Activated naive CD8-positive, alpha-beta T cell treated with anti-CD3 and anti-CD28 coated beads for 36 hours (primary cell): ENCODE results near the gene TAF6. TPM values are rescaled to one million over a fixed set of nuclear protein-coding genes. Genes with fewer than 3 reads are reported as not detected.

Experiments used
- DNase-seq: peaks from one replicate; pipeline ENCODE4 v3.0.0; 2021
- H3K27ac Mint-ChIP-seq: one replicate; pipeline ENCODE4 v1.8.0; 2022; ENCODE audit warnings: mild to moderate bottlenecking, moderate library complexity, mixed read lengths
- H3K27me3 Mint-ChIP-seq: one replicate; pipeline ENCODE4 v1.8.0; 2022; ENCODE audit warnings: mild to moderate bottlenecking, mixed read lengths
- H3K36me3 Mint-ChIP-seq: one replicate; pipeline ENCODE4 v1.8.0; 2021; ENCODE audit warnings: mild to moderate bottlenecking, mixed read lengths
- H3K4me1 Mint-ChIP-seq: one replicate; pipeline ENCODE4 v1.8.0; 2021; ENCODE audit warnings: mixed read lengths
- H3K4me3 Mint-ChIP-seq: one replicate; pipeline ENCODE4 v1.8.0; 2022; ENCODE audit warnings: mild to moderate bottlenecking, moderate library complexity, mixed read lengths
- H3K9me3 Mint-ChIP-seq: one replicate; pipeline ENCODE4 v1.8.0; 2022; ENCODE audit warnings: mixed read lengths
- total RNA-seq, 2 experiments: library from RNA; stranded (reverse); gene quantifications; one replicate each; pipeline ENCODE4 v1.2.3, GENCODE V29; 2021

TAF6 gene
- total RNA-seq, 2 experiments from 2014 or later: 59.7 to 61.1 TPM

DNA sequence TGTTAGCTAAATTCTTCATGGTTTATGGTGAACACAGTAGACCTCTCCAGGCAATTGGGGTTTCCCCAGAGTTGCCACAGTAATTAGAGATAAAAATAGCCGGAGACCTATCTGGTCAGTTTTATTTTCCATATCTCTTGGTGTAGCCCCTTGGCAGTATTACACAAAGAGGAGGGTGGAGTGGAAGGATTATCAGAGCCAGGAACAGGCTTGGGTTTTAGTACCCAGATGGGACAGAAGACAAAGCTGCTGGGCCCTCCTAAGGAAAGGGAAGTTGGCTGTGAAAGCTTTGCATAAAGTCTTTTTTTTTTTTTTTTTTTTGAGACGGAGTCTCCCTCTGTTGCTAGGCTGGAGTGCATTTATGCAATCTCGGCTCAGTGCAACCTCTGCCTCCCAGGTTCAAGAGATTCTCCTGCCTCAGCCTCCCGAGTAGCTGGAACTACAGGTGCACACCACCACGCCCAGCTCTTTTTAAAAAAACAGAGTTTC, 59.9 kb downstream of the TAF6 start:
- H3K4me1 Mint-ChIP-seq: no peaks in the 10 kb centered on the region
- no peak overlapping the region for H3K4me3 Mint-ChIP-seq
- H3K36me3 Mint-ChIP-seq: peaks cover 8% of the 10 kb centered on the region
- no peak for DNase-seq
- no peaks in the 10 kb centered on the region for H3K27me3 Mint-ChIP-seq
- no peaks in the 10 kb centered on the region for H3K9me3 Mint-ChIP-seq
- no peak overlapping the region for H3K27ac Mint-ChIP-seq

Other genes starting within 250 kb of the TAF6 start
- not detected for gene OR2AE1, start 242.3 kb downstream of the TAF6 start, total RNA-seq
- 10 to 100 TPM; 21.0 to 21.8 TPM for gene TRIM4, start 199.8 kb downstream of the TAF6 start, total RNA-seq
- 1 to 10 TPM in 1 of 2 experiments, under 1 TPM in 1; 0.52 to 1.2 TPM for gene GJC3, start 189.7 kb downstream of the TAF6 start, total RNA-seq
- not detected for gene AZGP1, start 143.3 kb downstream of the TAF6 start, total RNA-seq
- gene ZKSCAN1, start 103.8 kb downstream of the TAF6 start, total RNA-seq: 10 to 100 TPM; 38.6 to 41.5 TPM
- 1 to 10 TPM; 9.0 to 9.4 TPM for gene ZSCAN21, start 69.6 kb downstream of the TAF6 start, total RNA-seq
- 10 to 100 TPM; 21.1 to 22.3 TPM for gene ZNF3, start 37.6 kb downstream of the TAF6 start, total RNA-seq
- gene COPS6, start 30.4 kb downstream of the TAF6 start, total RNA-seq: 10 to 100 TPM; 96.3 to 97.2 TPM
- 100 to 1,000 TPM; 476 to 482 TPM for gene MCM7, start 18.0 kb downstream of the TAF6 start, total RNA-seq
- gene AP4M1, start 17.7 kb downstream of the TAF6 start, total RNA-seq: 10 to 100 TPM; 13.0 to 13.1 TPM
- 10 to 100 TPM; 10.1 to 10.2 TPM for gene CNPY4, start 276 bp upstream of the TAF6 start, total RNA-seq
- gene MBLAC1, start 7.6 kb upstream of the TAF6 start, total RNA-seq: 1 to 10 TPM; 3.2 to 3.3 TPM
- gene LAMTOR4, start 29.6 kb upstream of the TAF6 start, total RNA-seq: 100 to 1,000 TPM; 101 to 104 TPM
- gene TRAPPC14, start 39.4 kb upstream of the TAF6 start, total RNA-seq: 10 to 100 TPM; 17.0 to 20.0 TPM
- 1 to 10 TPM; 2.9 to 3.6 TPM for gene GAL3ST4, start 49.3 kb upstream of the TAF6 start, total RNA-seq
- 1 to 10 TPM; 3.6 to 3.9 TPM for gene GPC2, start 58.0 kb upstream of the TAF6 start, total RNA-seq
- gene STAG3, start 58.6 kb upstream of the TAF6 start, total RNA-seq: 10 to 100 TPM; 21.1 to 21.4 TPM
- gene PVRIG, start 100.6 kb upstream of the TAF6 start, total RNA-seq: 10 to 100 TPM; 33.4 to 34.5 TPM
- gene SPDYE3, start 188.3 kb upstream of the TAF6 start, total RNA-seq: not detected
- 10 to 100 TPM; 24.5 to 28.3 TPM for gene PILRB, start 238.8 kb upstream of the TAF6 start, total RNA-seq